Panc1 (cell line): ENCODE results near the gene ASAH2. TPM values are rescaled to one million over a fixed set of nuclear protein-coding genes. Genes with fewer than 3 reads are reported as not detected.

Experiments used
- ATAC-seq: fragments of 200-7000 bp; cut with Tn5 transposase; 2 replicates; pipeline ENCODE4 v1.9.1; 2020; ENCODE audit warnings: mild to moderate bottlenecking, moderate library complexity
- BruUV-seq: library from RNA; stranded (reverse); fragments of 400-500 nt; replicated peaks from 2 replicates; lab custom pipeline; 2021; lab: Mats Ljungman, UMichigan
- CTCF ChIA-PET: fragments of 300-600 bp; sonication (Branson Sonifier 250); formaldehyde crosslinking; loops from one replicate; lab custom pipeline; 2022; ENCODE audit warnings: antibody characterized with exemption; lab: Charles Lee
- POLR2A ChIA-PET: fragments of 300-600 bp; sonication (Branson Sonifier 250); formaldehyde crosslinking; loops from one replicate; lab custom pipeline; 2022; ENCODE audit warnings: antibody characterized with exemption; lab: Charles Lee
- DNase-seq: peaks from one replicate; pipeline ENCODE4 v3.0.0-alpha.2; 2010; ENCODE audit warnings: low read depth, low spot score
- H3K27ac ChIP-seq: 2 replicates; pipeline ENCODE4 v1.5.1; 2011; ENCODE audit warnings: mild to moderate bottlenecking, low read length, inconsistent platforms
- H3K27me3 ChIP-seq: fragments of 200-500 bp; sonication (Bioruptor generic); 2 replicates; pipeline ENCODE4 v1.6.0; 2014; ENCODE audit warnings: low read length, inconsistent platforms; ENCODE audit not compliant: control insufficient read depth, insufficient read depth
- H3K36me3 ChIP-seq: fragments of 200-500 bp; sonication (Bioruptor generic); 2 replicates; pipeline ENCODE4 v1.5.1; 2014; ENCODE audit warnings: inconsistent platforms, mild to moderate bottlenecking, low read length, moderate library complexity; ENCODE audit not compliant: control insufficient read depth, insufficient read depth
- H3K4me1 ChIP-seq: 2 replicates; pipeline ENCODE4 v1.5.1; 2011; ENCODE audit warnings: inconsistent platforms, mild to moderate bottlenecking, low read length, moderate library complexity; ENCODE audit not compliant: control insufficient read depth, insufficient read depth
- H3K4me3 ChIP-seq, 2 experiments: 2 replicates each; pipeline ENCODE4 v1.5.1; 2011 to 2012; ENCODE audit warnings: low read depth in 2 of 2, low read length in 2 of 2, mild to moderate bottlenecking in 2 of 2, inconsistent platforms in 1 of 2, moderate library complexity in 1 of 2
- H3K9me3 ChIP-seq: fragments of 200-500 bp; sonication (Bioruptor generic); 2 replicates; pipeline ENCODE4 v1.5.1; 2014; ENCODE audit warnings: low read depth, mild to moderate bottlenecking, inconsistent platforms, low read length, moderate library complexity; ENCODE audit not compliant: control insufficient read depth, insufficient read depth
- CTCF ChIP-seq: fragments of 450-650 bp; IDR thresholded peaks from 2 replicates; pipeline ENCODE4 v1.5.1; 2017; ENCODE audit warnings: mild to moderate bottlenecking
- POLR2AphosphoS5 ChIP-seq: IDR thresholded peaks from 2 replicates; pipeline ENCODE4 v1.6.1; 2012; ENCODE audit warnings: mild to moderate bottlenecking, low read depth, low read length, moderate library complexity
- REST ChIP-seq, 2 experiments: IDR thresholded peaks; 2 replicates each; pipeline ENCODE4 v1.6.1; 2011 to 2012; ENCODE audit warnings: low read depth in 2 of 2, control low read depth in 1 of 2, low read length in 1 of 2, mild to moderate bottlenecking in 1 of 2, moderate library complexity in 1 of 2; ENCODE audit not compliant: insufficient read depth in 1 of 2
- SIN3A ChIP-seq: IDR thresholded peaks from 2 replicates; pipeline ENCODE4 v1.6.1; 2012; ENCODE audit warnings: low read depth, mild to moderate bottlenecking, low read length, moderate library complexity, borderline replicate concordance; ENCODE audit not compliant: insufficient read depth
- TCF7L2 ChIP-seq: IDR thresholded peaks from 2 replicates; pipeline ENCODE4 v1.6.1; 2011; ENCODE audit warnings: mild to moderate bottlenecking, low read depth, low read length, inconsistent platforms
- in situ Hi-C: cut with HindIII; loops from 2 replicates; pipeline ENCODE4 v1.10.0; 2016; ENCODE audit warnings: low sequenced_read_pairs, low pct_unique_long_range_greater_than_20kb
- intact Hi-C: fragments of 100-400 bp; cut with micrococcal nuclease; formaldehyde crosslinking; loops from one replicate; pipeline ENCODE4 v1.10.0; 2022; ENCODE audit not compliant: unreplicated experiment
- total RNA-seq: library from RNA; stranded (reverse); gene quantifications from one replicate; pipeline ENCODE4 v1.2.1, GENCODE V29; 2021; ENCODE audit not compliant: unreplicated experiment

Gene ASAH2
- total RNA-seq, 1 experiment from 2014 or later = 6.5 TPM

- POLR2A ChIA-PET = no interaction called here
- Histone ChIP-seq H3K36me3 (no peaks in the 10 kb centered on the region), H3K27me3 (peaks cover 30% of the 10 kb centered on the region), H3K4me3 (no peak overlapping the region), H3K27ac (no peak overlapping the region), H3K4me1 (no peaks in the 10 kb centered on the region), H3K9me3 (no peaks in the 10 kb centered on the region)
- BruUV-seq = no TSS peak
- intact Hi-C loops = no loop called here
- no peak for TF ChIP-seq TCF7L2
- no peak for TF ChIP-seq SIN3A
- TF ChIP-seq POLR2AphosphoS5 = no peak
- peak; percentile 84 for TF ChIP-seq CTCF
- no peak for TF ChIP-seq REST (IDR thresholded peaks at IDR 0.05; ENCODE audit: insufficient read depth in 1 of 2, low read depth in 2 of 2, low read length in 1 of 2)
- in situ Hi-C loops = no loop called here
- ATAC-seq (peak; percentile 87; the same call in 1 of the 2 replicates), DNase-seq (peak; percentile 13)
- CTCF ChIA-PET = no interaction called here
These were observed 24.4 kb upstream of the ASAH2 start for GRCh38 chr10:50275650-50276235.

GRCh38 chr10:50272531-50272930 is 21.2 kb upstream of the ASAH2 start:
- ChIA-PET CTCF (interaction anchor here (0.6 kb wide), 1 partner anchor 119 kb away, joined by 4 read pairs; no protein-coding TSS in a partner anchor), POLR2A (no interaction called here)
- intact Hi-C loops (no loop called here), in situ Hi-C loops (no loop called here)
- no TSS peak for BruUV-seq
- Histone ChIP-seq H3K27ac (no peak overlapping the region), H3K4me3 (no peak overlapping the region), H3K27me3 (peaks cover 16% of the 10 kb centered on the region), H3K36me3 (no peaks in the 10 kb centered on the region), H3K4me1 (no peaks in the 10 kb centered on the region), H3K9me3 (no peaks in the 10 kb centered on the region)
- TF ChIP-seq SIN3A (no peak), REST (IDR thresholded peaks at IDR 0.05; ENCODE audit: insufficient read depth in 1 of 2, low read depth in 2 of 2, low read length in 1 of 2) (no peak), POLR2AphosphoS5 (no peak), CTCF (no peak), TCF7L2 (no peak)
- ATAC-seq (no peak), DNase-seq (no peak)
